K562 (cell line): Measurements from ENCODE around the gene GSDME. TPM values are rescaled to one million over a fixed set of nuclear protein-coding genes. Genes with fewer than 3 reads are reported as not detected.

Experiments
- ARID2 ChIP-seq: fragments of 450-650 bp; IDR thresholded peaks from 2 replicates; pipeline ENCODE4 v1.6.1; 2017; ENCODE audit warnings: antibody characterized with exemption, mild to moderate bottlenecking
- BCL6 ChIP-seq: fragments of 250-450 bp; sonication (Bioruptor Pico); IDR thresholded peaks from 2 replicates; pipeline ENCODE4 v1.4.0; 2020
- CBFA2T3 ChIP-seq: fragments of 450-650 bp; IDR thresholded peaks from 2 replicates; pipeline ENCODE4 v1.6.1; 2017
- CREBBP ChIP-seq: IDR thresholded peaks from one replicate; pipeline ENCODE4 v1.6.1; 2012; ENCODE audit warnings: low read depth, mild to moderate bottlenecking, control low read depth, inconsistent platforms, low read length
- CXXC5 ChIP-seq: fragments of 250-450 bp; sonication (Bioruptor Pico); IDR thresholded peaks from 2 replicates; pipeline ENCODE4 v1.8.0; 2022; ENCODE audit warnings: inconsistent platforms, mild to moderate bottlenecking, moderate library complexity
- DPF2 ChIP-seq: fragments of 450-650 bp; IDR thresholded peaks from 2 replicates; pipeline ENCODE4 v1.6.1; 2016
- KLF16 ChIP-seq: IDR thresholded peaks from 2 replicates; pipeline ENCODE4 v1.6.1; 2016; ENCODE audit warnings: antibody characterized with exemption
- MIER1 ChIP-seq: fragments of 450-650 bp; IDR thresholded peaks from 2 replicates; pipeline ENCODE4 v1.6.1; 2016; ENCODE audit warnings: antibody characterized with exemption, mild to moderate bottlenecking, low read depth
- MTA2 ChIP-seq: fragments of 450-650 bp; IDR thresholded peaks from 2 replicates; pipeline ENCODE4 v1.6.1; 2016; ENCODE audit warnings: low read depth
- NFIC ChIP-seq: fragments of 450-650 bp; IDR thresholded peaks from 2 replicates; pipeline ENCODE4 v1.6.1; 2017; ENCODE audit warnings: mild to moderate bottlenecking, inconsistent platforms
- SMARCA4 ChIP-seq: fragments of 450-650 bp; IDR thresholded peaks from 2 replicates; pipeline ENCODE4 v1.6.1; 2016
- SNRNP70 ChIP-seq: fragments of 200-400 bp; formaldehyde crosslinking; optimal IDR thresholded peaks from 2 replicates; pipeline ENCODE3; 2017; ENCODE audit warnings: low read depth, low read length
- TCF3 ChIP-seq: sonication (generic); formaldehyde crosslinking; IDR thresholded peaks from 2 replicates; pipeline ENCODE4 v1.4.0; 2020; ENCODE audit warnings: mild to moderate bottlenecking, missing genetic modification reagents
- YY1 ChIP-seq, 3 experiments: IDR thresholded peaks; 2 replicates each; pipeline ENCODE4 v1.6.1; 2011; ENCODE audit warnings: low read length in 2 of 3, mild to moderate bottlenecking in 2 of 3, moderate library complexity in 2 of 3, borderline replicate concordance in 1 of 3, control low read depth in 1 of 3, low read depth in 1 of 3; ENCODE audit not compliant: insufficient read depth in 3 of 3, insufficient replicate concordance in 2 of 3, control insufficient read depth in 1 of 3, insufficient read length in 1 of 3; ENCODE audit errors: extremely low read depth in 1 of 3
- polyA plus RNA-seq, 8 experiments: library from polyadenylated mRNA; depleted of rRNA in 4 of 8; stranded (reverse) in 5 of 8; unstranded in 3 of 8; fragments of >200 nt; fragmentation: Nextera tagmentation in 2 of 8; fragmentation: Illumina TruSeq in 1 of 8; extraction: Ambion mirVana in 2 of 8; extraction: Trizol in 1 of 8; gene quantifications; 2 replicates each; pipeline versions ENCODE4 v1.2.1 to v1.2.3, GENCODE V29; 2011 to 2014; ENCODE audit warnings: inconsistent platforms in 1 of 8, missing spikeins in 1 of 8
- total RNA-seq, 7 experiments: library from RNA; depleted of rRNA in 6 of 7; stranded (reverse); fragments of >200 nt in 6 of 7; fragmentation: Illumina TruSeq in 2 of 7; extraction: Trizol in 2 of 7; gene quantifications; 2 replicates each; pipeline versions ENCODE4 v1.2.1 to v1.2.3, GENCODE V29; 2011 to 2021; ENCODE audit warnings: low replicate concordance in 1 of 7
- TF ChIP-seq, protein P1 (sequence below): fragments of 250-450 bp; sonication (Bioruptor Pico); IDR thresholded peaks from 2 replicates; pipeline ENCODE4 v1.6.1; 2021; ENCODE audit warnings: mild to moderate bottlenecking

The GSDME gene
- total and polyA plus RNA-seq, 9 of the 15 experiments (the other 6 are each of a cell fraction or from before 2014, with no cell fraction given) = 0.37 to 1.9 (median 0.62) TPM

DNA sequence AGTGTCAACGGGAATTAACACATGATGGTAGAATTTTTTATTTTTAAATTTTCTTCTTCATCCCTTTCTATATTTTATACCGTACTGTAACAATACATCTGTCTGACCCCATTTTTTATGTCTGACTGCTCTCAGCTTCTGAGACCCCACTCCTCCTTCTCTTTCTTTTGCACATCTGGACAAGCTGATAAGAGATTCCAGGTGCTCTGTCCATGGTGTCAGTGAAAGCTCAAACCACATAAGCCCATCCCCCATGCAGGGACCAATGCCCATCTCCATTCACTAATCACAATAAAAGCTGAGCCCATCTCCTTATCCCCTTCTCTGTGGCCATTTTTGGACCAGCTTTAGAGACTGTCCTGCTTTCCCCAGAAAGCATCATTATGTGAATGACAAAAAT, 8.7 kb downstream of the GSDME start (continued):
- no peak for TF ChIP-seq CXXC5
- TF ChIP-seq NFIC = peak; percentile 18; the same call in 1 of the 2 replicates
- TF ChIP-seq, protein P1, sequence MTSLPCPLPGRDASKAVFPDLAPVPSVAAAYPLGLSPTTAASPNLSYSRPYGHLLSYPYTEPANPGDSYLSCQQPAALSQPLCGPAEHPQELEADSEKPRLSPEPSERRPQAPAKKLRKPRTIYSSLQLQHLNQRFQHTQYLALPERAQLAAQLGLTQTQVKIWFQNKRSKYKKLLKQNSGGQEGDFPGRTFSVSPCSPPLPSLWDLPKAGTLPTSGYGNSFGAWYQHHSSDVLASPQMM = no peak
- TF ChIP-seq YY1 (IDR thresholded peaks at IDR 0.05; ENCODE audit: borderline replicate concordance in 1 of 3, control insufficient read depth in 1 of 3, extremely low read depth in 1 of 3, insufficient read depth in 3 of 3, insufficient read length in 1 of 3, insufficient replicate concordance in 2 of 3, low read depth in 1 of 3, low read length in 2 of 3) = no peak
- TF ChIP-seq TCF3 (CRISPR knock-in tag) = peak; percentile 77
- TF ChIP-seq MTA2 = peak; percentile 26; the same call in 1 of the 2 replicates
- no peak for TF ChIP-seq CREBBP
- 0 out of 2 replicates have a peak, but pooled peaks have one; percentile 40 for TF ChIP-seq KLF16
- peak; percentile 61; the same call in 1 of the 2 replicates for TF ChIP-seq DPF2
- TF ChIP-seq SNRNP70 = no peak
- TF ChIP-seq BCL6 (CRISPR knock-in tag) = no peak
- TF ChIP-seq CBFA2T3 = peak; percentile 76
- TF ChIP-seq MIER1 = peak; percentile 60; the same call in 1 of the 2 replicates
- peak; percentile 57; the same call in 1 of the 2 replicates for TF ChIP-seq SMARCA4
- no peak for TF ChIP-seq ARID2
